NCI-H774 (cell line): ENCODE results near the gene IL4R.

Experiments
- DNase-seq: peaks from one replicate; lab custom pipeline; 2025; lab: John Stamatoyannopoulos, UW

IL4R gene

DNA sequence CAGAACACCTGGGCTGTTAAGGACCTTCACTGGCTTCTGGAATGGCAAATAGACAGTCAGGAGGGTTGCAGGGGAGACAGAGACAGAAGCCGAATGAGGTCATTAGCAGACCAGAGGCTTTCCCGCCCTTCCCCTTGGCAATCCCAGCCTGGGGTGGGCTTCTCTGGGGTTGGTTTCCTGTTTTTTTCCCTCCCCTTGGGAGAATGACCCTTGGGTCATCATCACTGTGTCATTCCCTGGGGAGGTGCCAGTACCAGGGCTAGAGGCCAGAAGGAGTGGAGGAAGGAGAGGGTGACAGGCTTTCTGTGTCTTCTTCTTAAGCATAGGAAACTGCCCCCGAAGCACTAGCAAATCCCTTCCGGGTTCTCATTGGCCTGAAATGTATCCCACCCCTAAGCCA is 45.3 kb downstream of the IL4R start:
- no peak for DNase-seq

DNA sequence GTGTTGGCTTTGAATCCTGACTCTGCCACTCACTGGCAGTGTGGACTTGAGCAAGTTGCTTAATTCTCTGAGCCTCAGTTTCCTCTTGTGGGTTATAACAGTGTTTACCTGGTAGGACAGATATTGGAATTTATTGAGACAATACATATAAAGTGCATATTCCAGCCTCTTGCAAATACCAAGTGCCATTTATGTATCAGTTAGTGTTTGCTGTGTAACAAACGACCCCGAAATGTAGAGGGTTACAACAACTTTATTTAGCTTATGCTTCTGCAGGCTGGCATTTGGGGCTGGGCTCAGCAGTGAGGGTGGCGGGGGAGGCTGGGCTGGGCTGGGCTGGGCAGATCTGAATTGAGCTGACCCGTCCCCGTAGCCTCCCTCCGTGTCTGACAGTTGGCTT is 45.8 kb downstream of the IL4R start:
- no peak for DNase-seq

DNA sequence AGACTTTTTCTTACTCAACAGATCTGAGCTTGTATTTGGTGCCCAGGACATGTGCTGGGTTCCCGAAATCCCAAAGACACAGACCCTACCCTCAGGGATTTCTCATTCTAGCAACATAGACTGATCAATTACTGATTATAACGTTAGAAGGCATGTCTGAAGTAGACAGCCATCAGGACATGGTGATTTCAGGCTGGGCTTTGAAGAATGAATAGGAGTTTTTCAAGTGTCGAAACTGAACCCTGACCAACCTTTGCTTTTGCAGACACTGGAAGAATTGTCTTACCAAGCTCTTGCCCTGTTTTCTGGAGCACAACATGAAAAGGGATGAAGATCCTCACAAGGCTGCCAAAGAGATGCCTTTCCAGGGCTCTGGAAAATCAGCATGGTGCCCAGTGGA is 48.2 kb downstream of the IL4R start:
- no peak for DNase-seq

DNA sequence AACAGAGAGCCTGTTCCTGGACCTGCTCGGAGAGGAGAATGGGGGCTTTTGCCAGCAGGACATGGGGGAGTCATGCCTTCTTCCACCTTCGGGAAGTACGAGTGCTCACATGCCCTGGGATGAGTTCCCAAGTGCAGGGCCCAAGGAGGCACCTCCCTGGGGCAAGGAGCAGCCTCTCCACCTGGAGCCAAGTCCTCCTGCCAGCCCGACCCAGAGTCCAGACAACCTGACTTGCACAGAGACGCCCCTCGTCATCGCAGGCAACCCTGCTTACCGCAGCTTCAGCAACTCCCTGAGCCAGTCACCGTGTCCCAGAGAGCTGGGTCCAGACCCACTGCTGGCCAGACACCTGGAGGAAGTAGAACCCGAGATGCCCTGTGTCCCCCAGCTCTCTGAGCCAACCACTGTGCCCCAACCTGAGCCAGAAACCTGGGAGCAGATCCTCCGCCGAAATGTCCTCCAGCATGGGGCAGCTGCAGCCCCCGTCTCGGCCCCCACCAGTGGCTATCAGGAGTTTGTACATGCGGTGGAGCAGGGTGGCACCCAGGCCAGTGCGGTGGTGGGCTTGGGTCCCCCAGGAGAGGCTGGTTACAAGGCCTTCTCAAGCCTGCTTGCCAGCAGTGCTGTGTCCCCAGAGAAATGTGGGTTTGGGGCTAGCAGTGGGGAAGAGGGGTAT is 48.9 kb downstream of the IL4R start:
- DNase-seq = no peak

DNA sequence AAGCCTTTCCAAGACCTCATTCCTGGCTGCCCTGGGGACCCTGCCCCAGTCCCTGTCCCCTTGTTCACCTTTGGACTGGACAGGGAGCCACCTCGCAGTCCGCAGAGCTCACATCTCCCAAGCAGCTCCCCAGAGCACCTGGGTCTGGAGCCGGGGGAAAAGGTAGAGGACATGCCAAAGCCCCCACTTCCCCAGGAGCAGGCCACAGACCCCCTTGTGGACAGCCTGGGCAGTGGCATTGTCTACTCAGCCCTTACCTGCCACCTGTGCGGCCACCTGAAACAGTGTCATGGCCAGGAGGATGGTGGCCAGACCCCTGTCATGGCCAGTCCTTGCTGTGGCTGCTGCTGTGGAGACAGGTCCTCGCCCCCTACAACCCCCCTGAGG is 49.5 kb downstream of the IL4R start:
- no peak for DNase-seq

DNA sequence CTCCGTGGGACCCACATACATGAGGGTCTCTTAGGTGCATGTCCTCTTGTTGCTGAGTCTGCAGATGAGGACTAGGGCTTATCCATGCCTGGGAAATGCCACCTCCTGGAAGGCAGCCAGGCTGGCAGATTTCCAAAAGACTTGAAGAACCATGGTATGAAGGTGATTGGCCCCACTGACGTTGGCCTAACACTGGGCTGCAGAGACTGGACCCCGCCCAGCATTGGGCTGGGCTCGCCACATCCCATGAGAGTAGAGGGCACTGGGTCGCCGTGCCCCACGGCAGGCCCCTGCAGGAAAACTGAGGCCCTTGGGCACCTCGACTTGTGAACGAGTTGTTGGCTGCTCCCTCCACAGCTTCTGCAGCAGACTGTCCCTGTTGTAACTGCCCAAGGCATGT is 50.0 kb downstream of the IL4R start:
- DNase-seq = no peak

DNA sequence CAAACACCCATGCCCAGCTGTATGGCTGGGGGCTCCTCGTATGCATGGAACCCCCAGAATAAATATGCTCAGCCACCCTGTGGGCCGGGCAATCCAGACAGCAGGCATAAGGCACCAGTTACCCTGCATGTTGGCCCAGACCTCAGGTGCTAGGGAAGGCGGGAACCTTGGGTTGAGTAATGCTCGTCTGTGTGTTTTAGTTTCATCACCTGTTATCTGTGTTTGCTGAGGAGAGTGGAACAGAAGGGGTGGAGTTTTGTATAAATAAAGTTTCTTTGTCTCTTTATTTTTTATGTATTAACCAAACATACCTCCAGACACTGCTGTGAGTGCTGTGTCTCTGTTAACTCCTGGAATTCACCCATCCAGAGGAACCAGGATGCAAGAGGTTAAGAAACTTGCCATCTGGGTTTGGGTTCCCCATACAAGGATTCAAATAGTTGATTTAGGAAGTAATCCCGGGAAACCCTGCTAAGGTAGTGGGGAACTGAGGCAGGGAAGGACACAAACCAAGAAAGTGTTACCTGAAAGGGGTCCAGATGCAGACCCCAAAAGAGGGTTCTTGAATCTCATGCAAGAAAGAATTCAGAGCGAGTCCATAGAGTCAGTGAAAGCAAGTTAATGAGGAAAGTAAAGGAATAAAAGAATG is 50.8 kb downstream of the IL4R start:
- no peak for DNase-seq

DNA sequence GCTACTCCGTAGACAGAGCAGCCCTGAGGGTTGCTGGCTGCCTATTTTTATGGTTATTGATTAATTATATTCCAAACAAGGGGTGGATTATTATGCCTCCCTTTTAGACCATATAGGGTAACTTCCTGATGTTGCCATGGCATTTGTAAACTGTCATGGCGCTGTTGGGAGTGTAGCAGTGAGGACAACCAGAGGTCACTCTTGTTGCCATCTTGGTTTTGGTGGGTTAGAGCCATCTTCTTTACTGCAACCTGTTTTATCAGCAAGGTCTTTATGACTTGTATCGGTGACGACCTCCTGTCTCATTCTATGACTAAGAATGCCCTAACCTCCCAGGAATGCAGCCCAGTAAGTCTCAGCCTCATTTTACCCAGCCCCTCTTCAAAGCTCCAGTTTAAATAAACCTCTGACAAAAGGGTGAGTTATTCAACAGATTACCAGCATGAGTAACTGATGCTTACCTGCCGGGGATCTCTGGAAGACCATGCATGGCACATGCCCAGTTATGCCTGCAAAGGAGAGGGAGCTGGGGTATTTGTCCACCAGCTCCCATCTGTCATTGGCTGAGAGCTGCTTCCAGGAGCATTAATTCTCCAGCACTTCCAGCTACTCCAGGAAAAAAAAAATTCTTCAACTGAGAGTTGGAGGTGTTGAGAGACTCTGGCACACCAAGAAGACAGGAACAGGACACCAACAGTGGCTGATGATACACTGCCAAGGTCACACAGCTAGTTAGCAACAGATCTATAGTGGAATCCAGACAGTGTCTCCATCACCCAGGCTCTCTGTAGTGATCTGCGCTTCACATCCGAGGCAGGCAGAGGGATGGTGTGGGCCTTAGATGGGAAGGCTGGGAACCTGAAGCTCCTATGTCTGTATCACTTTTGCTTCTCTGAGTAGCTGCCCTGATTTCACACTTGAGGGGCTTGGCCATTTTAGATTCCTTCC is 51.6 kb downstream of the IL4R start:
- no peak for DNase-seq

DNA sequence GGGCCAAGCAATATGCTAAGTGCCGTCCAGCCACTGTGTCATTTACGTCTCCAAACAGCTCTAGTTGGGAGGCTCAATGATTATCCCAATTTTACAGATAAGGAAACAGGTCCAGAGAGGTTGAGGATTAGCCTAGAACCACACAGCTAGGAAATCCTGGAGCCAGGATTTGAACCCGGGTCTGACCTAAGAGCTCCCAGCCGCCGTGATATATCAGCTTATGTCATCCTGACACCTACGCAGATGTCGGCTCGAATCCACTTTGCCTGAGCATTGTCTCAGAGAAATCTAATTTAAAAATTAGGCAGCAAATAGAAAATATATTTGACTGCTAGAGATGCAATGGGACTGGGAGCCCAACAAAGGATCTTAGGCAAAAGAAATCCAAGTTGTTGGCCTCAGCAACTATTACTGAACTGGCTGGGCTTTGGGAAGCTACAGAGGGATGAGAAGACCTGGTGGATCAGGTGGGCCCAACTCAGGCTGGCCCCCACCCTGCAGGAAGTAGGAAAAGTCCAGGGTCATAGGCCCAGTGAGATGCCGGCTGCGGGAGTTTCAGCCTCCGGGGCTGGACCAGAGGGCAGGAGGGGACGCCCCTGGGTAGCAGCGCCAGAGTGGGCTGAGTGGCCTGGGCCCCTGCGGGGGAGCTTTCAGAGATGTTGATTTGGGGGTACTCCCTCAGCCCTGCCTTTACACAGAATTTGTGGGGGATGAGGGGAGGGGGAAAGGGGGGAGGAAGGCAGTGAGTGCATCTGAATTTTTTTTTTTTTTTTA is 53.1 kb downstream of the IL4R start:
- no peak for DNase-seq

DNA sequence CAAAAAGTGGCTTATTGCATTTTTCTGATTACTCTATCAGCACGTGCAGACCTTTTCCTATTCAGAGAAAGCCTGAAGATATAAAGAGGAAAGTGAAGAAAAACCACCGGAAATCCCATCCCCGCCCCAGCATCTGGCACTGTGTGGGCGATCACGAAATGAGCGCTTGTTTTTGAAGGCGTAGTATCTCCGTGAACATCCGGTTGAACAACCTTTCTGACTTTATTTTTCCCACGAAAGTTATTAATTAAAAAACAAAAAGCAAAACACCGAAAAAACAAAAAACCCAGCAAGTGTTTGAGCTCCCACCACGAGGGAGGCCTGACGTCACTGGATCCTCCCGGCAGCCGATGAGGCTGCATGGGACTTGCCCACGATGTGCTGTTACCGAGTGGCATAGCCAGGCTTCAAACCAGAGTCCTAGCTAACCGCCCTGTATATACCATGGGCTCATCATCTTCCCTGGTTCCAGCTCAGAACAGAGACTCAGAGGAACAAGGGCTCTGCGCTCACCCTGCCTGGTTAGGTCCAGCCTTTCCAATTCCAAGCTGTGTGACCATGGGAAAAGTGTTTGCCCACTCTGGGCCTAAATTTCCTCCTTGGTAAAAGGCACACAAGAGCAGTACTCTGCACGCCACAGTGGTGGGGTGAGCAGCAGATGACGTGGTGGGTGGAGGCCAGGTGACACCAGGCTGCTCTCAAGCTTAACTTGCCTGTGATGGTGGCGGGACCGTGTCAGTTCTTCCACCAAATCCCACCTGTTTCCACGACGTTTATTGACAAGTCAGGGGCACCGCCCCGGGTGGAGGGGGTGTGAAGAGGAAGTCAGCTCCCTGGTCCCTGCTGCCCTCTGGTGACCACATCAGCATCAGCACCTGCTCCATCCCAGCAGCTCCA is 53.9 kb downstream of the IL4R start:
- peak; percentile 9 for DNase-seq

DNA sequence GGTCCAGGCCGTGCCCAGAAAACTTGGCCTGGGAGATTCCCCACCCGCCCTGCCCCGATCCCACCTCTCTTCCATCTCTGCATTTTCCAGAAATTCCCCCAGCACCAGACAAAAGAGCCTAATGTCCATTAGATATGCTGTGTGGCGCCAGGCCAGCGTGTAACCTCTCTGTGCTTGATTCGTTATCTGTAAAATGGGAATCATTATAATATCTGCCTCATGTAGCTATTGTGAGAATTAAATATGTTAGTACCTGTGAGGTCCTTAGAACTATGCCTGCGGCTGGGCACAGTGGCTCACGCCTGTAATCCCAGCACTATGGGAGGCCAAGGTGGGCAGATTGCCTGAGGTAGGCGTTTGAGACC is 54.6 kb downstream of the IL4R start:
- no peak for DNase-seq

DNA sequence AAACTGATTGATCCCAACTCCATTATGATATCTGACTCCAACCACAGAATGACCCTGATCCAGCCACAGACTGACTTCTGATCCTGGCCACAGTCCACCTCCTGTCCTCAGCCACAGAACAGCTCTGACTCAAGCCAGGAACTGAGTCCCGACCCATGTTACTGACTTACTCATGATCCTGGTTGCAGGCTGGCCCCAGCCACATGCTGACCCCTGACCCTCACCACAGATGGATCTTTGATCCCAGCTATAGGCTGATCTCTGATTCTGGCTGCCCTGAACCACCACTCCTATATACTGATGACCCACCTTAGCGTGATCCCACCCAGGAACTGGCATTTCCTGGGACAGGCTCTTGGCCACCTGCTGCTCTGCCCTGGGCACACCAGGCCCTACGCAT is 56.0 kb downstream of the IL4R start:
- DNase-seq = no peak

DNA sequence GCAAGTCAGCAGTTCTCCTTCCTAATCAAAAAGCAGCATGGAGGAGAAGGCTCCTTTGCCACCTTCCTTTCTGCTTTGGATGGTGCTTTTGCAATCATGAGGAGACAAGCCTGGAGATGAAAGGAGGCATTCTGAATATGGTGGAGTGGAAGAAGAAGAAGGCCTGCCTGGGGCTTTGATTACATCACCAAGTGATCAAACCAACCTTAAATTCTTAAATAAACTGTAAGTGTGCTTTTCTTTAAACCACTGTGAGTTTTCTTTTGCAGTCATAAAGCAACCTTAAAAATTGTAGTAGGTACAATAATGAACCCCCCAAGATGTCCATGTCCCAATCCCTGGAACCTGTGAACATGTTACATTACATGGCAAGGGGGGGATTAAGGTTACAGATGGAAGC is 56.5 kb downstream of the IL4R start:
- no peak for DNase-seq

DNA sequence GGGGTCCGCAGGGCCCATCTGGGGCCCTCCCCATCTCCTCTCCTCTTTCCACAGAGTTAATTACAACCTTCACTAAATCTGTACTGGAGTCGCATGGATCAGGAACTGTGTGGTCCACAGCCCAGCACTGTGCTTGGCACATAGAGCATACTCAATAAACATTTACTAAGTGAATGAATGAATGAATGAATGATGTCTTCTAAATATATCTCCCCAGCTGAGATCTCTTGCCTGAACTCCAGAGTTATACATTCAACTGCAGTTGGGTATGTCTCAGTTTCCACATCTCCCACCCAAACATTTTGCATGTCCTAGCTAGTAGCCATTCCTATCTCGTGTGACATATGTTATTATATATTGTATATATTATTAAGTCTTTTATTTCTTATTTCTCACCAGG is 59.5 kb downstream of the IL4R start:
- DNase-seq = no peak

DNA sequence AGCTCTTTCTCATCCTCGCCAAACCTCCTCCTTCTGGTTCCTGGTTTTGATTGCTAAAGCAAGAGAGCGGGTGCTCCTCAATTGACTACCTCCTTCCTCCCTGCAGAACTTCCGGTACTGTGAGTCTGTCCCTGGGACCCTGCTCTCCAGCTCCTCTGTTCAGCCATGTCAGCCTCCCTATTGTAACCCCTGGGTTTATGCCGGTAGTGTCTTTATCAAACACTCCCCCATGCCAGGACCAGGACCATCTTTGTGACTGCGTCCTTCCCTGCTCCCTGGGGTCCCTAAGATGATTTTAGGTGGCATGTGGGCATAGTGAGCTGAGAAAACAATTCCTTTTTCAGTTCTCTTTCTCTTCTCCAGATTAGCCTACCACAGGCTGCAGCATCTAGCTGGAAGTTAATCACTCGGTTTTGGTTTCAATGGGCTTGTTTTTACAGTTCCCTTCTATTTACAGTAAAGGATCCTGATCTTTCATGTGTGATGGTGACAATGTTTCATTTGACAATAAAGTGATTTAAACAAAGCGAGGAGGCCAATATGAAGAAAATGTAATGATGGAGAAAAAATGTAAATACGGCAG is 60.5 kb downstream of the IL4R start:
- DNase-seq = no peak

DNA sequence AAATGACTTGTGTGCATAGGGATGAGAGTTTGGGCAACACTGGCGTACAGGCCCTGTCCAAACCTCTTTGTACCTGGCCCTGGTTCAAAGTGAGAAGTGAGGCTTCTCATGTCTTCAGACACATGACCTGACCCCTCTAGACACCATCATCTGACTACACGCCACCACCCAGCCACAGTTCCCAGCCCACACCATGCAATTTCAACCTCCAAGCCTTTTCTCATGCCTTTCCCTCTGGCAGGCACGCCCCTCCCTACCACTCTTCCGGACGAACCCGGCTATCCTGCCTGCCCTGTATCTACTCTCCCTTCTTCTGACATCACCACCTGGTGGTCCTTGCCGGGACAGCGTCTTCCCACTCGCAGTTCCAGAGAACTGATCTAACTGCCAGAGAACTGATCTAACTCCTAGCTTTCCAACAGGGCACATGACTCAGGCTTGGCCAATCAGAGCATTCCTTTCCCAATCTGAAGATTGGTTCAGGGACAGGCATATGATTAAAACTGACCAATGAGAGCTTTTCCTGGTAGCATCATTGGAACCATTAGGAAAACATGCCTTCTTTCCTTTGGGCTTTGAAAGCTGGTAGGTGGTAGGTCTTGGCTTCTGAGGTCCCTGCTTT is 61.1 kb downstream of the IL4R start:
- no peak for DNase-seq

DNA sequence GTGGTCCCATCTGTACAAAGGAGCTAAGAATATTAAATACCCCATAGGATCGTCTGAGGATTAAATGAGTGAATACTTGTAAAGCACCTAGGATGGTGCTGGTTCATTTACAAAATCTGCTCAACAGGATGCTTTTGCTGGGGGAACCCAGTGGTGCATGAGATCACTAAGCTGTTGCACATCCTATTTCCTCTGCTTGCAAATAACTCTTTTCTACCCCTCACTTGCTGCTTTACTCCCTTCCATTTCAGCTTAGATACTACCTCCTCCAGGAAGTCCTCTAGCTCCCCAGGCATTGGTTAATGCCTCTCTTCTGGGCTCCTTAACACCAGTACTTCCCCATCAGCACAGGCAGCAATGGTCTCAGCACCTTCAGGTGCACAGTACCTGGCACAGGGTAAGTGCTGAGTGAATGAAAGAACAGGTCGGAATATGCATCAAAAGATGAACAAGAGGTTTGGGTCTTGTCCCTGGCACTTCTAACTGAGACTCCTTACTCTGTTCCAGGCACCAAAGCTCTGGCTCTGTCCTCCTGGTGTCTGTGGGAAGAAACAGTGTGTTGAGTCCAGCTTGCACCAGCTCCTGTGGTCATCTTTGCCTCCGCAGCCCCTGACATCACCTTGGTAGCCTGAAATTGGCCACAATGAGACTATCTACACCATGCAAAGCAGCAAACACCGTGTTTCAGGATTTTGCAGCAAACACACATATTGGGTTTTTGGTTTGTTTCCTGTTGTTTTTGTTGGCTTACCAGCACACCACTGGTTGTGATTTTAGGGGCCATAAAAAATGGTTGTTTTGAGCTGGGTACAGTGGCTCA is 64.1 kb downstream of the IL4R start:
- no peak for DNase-seq

DNA sequence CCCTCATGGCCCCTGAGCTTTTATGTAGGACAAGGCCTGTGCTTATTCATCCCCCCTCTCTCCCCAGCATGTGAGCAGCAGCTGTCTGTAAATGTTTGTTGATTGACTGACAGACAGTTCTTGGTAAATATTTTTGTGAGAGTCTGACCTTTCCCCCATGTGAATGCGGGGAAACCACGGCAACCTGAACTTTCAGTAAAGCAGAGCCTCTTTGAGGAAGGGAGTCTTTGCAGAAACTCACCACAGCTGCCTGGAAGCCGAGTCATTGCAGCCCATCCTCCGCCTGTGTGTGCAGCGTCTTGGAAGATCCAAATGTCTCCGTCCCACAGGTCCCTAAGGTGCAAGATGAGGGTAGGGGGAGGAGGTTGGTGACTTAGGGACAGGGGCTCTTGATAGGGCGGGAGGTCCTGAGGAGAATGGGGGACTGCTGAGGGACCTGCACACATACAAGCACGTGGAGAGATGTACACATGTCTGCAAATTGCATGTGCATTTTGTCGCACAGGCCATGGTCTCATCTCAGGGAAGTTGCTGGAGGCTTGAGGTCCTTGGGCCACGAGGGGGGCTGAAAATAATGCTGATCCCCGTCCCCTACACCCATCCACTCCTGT is 65.2 kb downstream of the IL4R start:
- DNase-seq = no peak

DNA sequence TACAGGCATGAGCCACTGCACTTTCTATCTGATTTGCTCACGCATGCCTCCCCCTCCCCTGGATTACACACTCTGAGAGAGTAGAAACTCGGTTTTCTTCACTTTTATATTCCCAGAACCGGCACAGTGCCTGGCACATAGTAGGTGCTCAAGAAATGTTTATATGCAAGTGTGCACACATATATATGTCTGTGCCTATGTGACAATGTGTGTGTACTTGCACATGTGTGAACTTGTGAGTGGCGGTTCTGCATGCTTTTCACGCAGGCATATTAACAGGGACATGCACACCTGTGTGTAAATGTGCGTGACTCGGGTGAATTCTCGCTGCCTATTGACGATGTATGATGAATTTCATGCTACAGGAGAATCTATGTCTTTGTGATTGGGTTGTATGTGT is 66.1 kb downstream of the IL4R start:
- DNase-seq = no peak
